ENCODE measurements around the gene ZNF212.

The ZNF212 gene

GRCh38 chr7:149239345-149240143 is at the start of gene ZNF212:
Gene ZNF212 (plus strand): TSS chr7:149239651. CDS start chr7:149239779, 128 bp downstream.
- peak; percentile 81 for DNase-seq

GRCh38 chr7:149191851-149192250 is 47.6 kb upstream of the ZNF212 start:
- DNase-seq = no peak

- no peak for DNase-seq
These were observed 44.7 kb upstream of the ZNF212 start for GRCh38 chr7:149194799-149195179.

GRCh38 chr7:149195180-149196150 is 44.0 kb upstream of the ZNF212 start, which contains the start of gene ZNF282:
Gene ZNF282 (plus strand): TSS chr7:149195546. CDS start chr7:149195590, 44 bp downstream.
- peak; percentile 86 for DNase-seq

- no peak for DNase-seq
These were observed 43.2 kb upstream of the ZNF212 start for GRCh38 chr7:149196151-149196704.

- DNase-seq = no peak
These were observed 42.7 kb upstream of the ZNF212 start for GRCh38 chr7:149196705-149197171.

- no peak for DNase-seq
These were observed 41.8 kb upstream of the ZNF212 start for GRCh38 chr7:149197675-149198074.

- no peak for DNase-seq
These were observed 41.2 kb upstream of the ZNF212 start for GRCh38 chr7:149198161-149198816.

GRCh38 chr7:149199234-149199995 is 40.0 kb upstream of the ZNF212 start:
- DNase-seq = no peak

- no peak for DNase-seq
These were observed 36.6 kb upstream of the ZNF212 start for GRCh38 chr7:149202831-149203231.

- no peak for DNase-seq
These were observed 33.6 kb upstream of the ZNF212 start for GRCh38 chr7:149205690-149206381.

- DNase-seq = no peak
These were observed 32.0 kb upstream of the ZNF212 start for GRCh38 chr7:149207324-149208035.

- no peak for DNase-seq
These were observed 29.8 kb upstream of the ZNF212 start for GRCh38 chr7:149209518-149210269.

GRCh38 chr7:149210551-149210950 is 28.9 kb upstream of the ZNF212 start:
- no peak for DNase-seq

GRCh38 chr7:149214020-149214720 is 25.3 kb upstream of the ZNF212 start:
- DNase-seq = no peak

- no peak for DNase-seq
These were observed 23.0 kb upstream of the ZNF212 start for GRCh38 chr7:149216402-149216801.

GRCh38 chr7:149217570-149217969 is 21.9 kb upstream of the ZNF212 start:
- no peak for DNase-seq

- DNase-seq = no peak
These were observed 20.7 kb upstream of the ZNF212 start for GRCh38 chr7:149218469-149219420.
